Left hindlimb (tissue), 1 donor: ENCODE data around the gene PSMB5.
"Not testable (repeated sequence)": the region's sequence is repeated elsewhere in the genome, so short reads cannot be mapped to it uniquely, and the experiment has no call there.

Experiments used
- DNase-seq: peaks from one replicate; pipeline ENCODE4 v3.0.0-alpha.2; 2018

Gene PSMB5

GRCh38 chr14:23043145-23043544 lies 8.4 kb upstream of the PSMB5 start:
- DNase-seq, result no peak

GRCh38 chr14:23042162-23042965 lies 7.7 kb upstream of the PSMB5 start, which contains the start of gene PSMB11:
PSMB11 (plus strand) TSS chr14:23042212; CDS start chr14:23042226, 14 bp downstream.
- DNase-seq, result no peak

- DNase-seq, result no peak
Measured at GRCh38 chr14:23041729-23042128, 7.0 kb upstream of the PSMB5 start.

- no peak for DNase-seq
Measured at GRCh38 chr14:23040100-23040499, 5.4 kb upstream of the PSMB5 start.

GRCh38 chr14:23035303-23036144 lies 824 bp upstream of the PSMB5 start:
- no peak for DNase-seq

GRCh38 chr14:23033801-23034497 lies 751 bp downstream of the PSMB5 start:
- no peak for DNase-seq

- no peak for DNase-seq
Measured at GRCh38 chr14:23033251-23033727, 1.4 kb downstream of the PSMB5 start.

GRCh38 chr14:23030936-23031335 lies 3.8 kb downstream of the PSMB5 start:
- no peak for DNase-seq

- no peak for DNase-seq
Measured at GRCh38 chr14:23028799-23029198, 5.9 kb downstream of the PSMB5 start.

- DNase-seq, result no peak
Measured at GRCh38 chr14:23025151-23025814, 9.4 kb downstream of the PSMB5 start.

- DNase-seq, result no peak
Measured at GRCh38 chr14:23024612-23025075, 10.1 kb downstream of the PSMB5 start.

GRCh38 chr14:23023795-23024152 lies 10.9 kb downstream of the PSMB5 start:
- DNase-seq, result no peak

GRCh38 chr14:23023022-23023794 lies 11.5 kb downstream of the PSMB5 start:
- no peak for DNase-seq

GRCh38 chr14:23021889-23022442 lies 12.7 kb downstream of the PSMB5 start:
- no peak for DNase-seq

GRCh38 chr14:23021434-23021833 lies 13.3 kb downstream of the PSMB5 start:
- no peak for DNase-seq

GRCh38 chr14:23020143-23021128 lies 14.3 kb downstream of the PSMB5 start:
- no peak for DNase-seq

GRCh38 chr14:23018107-23018506 lies 16.6 kb downstream of the PSMB5 start:
- no peak for DNase-seq

GRCh38 chr14:23017091-23017490 lies 17.6 kb downstream of the PSMB5 start:
- DNase-seq, result no peak

GRCh38 chr14:23015618-23016017 lies 19.1 kb downstream of the PSMB5 start:
- DNase-seq, result no peak

- DNase-seq, result not testable (repeated sequence)
Measured at GRCh38 chr14:23013749-23014054, 21.0 kb downstream of the PSMB5 start.
